Stimulated activated CD4-positive, alpha-beta T cell treated with anti-CD3 and anti-CD28 coated beads, Interleukin-1b, Interleukin-23, amount 100 ng/mL, for 24 hours (primary cell): ENCODE data around the gene TRIO.

Experiments
- DNase-seq, 4 experiments: peaks; one replicate each; pipeline ENCODE4 v3.0.0-alpha.2; 2020; ENCODE audit warnings: low read depth in 4 of 4, low spot score in 1 of 4

TRIO gene

GRCh38 chr5:14351845-14352712, 208.9 kb downstream of the TRIO start:
- peak; percentile 15 to 44 (median 25) for DNase-seq

- DNase-seq = no peak
These were observed 210.8 kb downstream of the TRIO start for GRCh38 chr5:14353726-14354474.

GRCh38 chr5:14355391-14355790, 212.2 kb downstream of the TRIO start:
- DNase-seq = no peak

- no peak for DNase-seq
These were observed 213.2 kb downstream of the TRIO start for GRCh38 chr5:14356305-14356704.

GRCh38 chr5:14357441-14357840, 214.3 kb downstream of the TRIO start:
- no peak for DNase-seq

GRCh38 chr5:14357851-14358250, 214.7 kb downstream of the TRIO start:
- DNase-seq = no peak

- no peak for DNase-seq
These were observed 215.4 kb downstream of the TRIO start for GRCh38 chr5:14358536-14358935.

GRCh38 chr5:14359069-14360043, 216.2 kb downstream of the TRIO start:
- DNase-seq = no peak

- no peak for DNase-seq
These were observed 219.3 kb downstream of the TRIO start for GRCh38 chr5:14362491-14362890.

GRCh38 chr5:14364096-14364495, 221.0 kb downstream of the TRIO start:
- no peak for DNase-seq

GRCh38 chr5:14364576-14365472, 221.7 kb downstream of the TRIO start:
- no peak for DNase-seq

- no peak for DNase-seq
These were observed 222.8 kb downstream of the TRIO start for GRCh38 chr5:14365831-14366430.

- DNase-seq = no peak
These were observed 223.6 kb downstream of the TRIO start for GRCh38 chr5:14366763-14367162.

- no peak for DNase-seq
These were observed 224.2 kb downstream of the TRIO start for GRCh38 chr5:14367364-14367763.

GRCh38 chr5:14369780-14370179, 226.6 kb downstream of the TRIO start:
- no peak for DNase-seq

- DNase-seq = no peak
These were observed 227.2 kb downstream of the TRIO start for GRCh38 chr5:14370386-14370785.

GRCh38 chr5:14373685-14374084, 230.5 kb downstream of the TRIO start:
- no peak for DNase-seq

- DNase-seq = no peak
These were observed 231.0 kb downstream of the TRIO start for GRCh38 chr5:14374100-14374499.

- no peak for DNase-seq
These were observed 233.6 kb downstream of the TRIO start for GRCh38 chr5:14376789-14377188.
